ENCODE measurements around the gene KIF5C.

KIF5C gene

DNA sequence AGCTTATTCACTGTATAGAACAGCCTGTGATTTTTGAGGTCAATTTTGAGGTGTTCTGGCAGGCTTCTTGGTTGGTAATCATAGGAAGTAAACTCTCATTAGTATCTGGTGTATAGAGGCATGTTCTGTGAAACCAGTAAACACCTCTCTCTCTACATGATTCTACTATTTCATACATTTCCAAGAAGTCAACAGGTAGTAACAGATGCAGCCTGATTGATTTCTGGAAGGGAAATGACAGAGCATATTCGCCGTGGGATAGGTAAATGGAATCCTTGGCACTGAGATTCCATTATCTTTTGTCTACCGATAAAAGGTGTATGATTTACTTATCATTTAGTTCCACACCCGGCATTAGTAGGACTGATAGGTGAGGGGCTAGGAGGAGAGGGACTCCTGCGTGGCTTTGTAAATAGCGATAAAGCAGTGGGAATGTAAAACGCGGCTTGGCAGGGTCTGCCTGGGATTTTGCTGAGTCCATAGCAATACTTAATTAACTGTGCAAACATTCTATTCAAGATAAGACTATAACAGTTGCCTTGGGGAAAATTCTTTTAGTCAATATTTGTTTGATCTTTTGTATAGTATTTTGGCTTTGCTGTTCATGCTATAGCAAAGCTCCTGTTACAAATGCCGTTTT, 195.8 kb downstream of the KIF5C start:
- H3K36me3 ChIP-seq (ENCODE audit: control insufficient read depth, insufficient read depth, low read length): no peaks in the 10 kb centered on the region
- H3K27ac ChIP-seq: no peak overlapping the region
- H3K9me3 ChIP-seq (ENCODE audit: control insufficient read depth, low read length): no peaks in the 10 kb centered on the region
- no peak overlapping the region for H3K4me3 ChIP-seq (ENCODE audit: low read depth, low read length)
- no peaks in the 10 kb centered on the region for H3K27me3 ChIP-seq (ENCODE audit: control insufficient read depth, insufficient read depth, low read length)
- no peaks in the 10 kb centered on the region for H3K79me2 ChIP-seq
- H3K9ac ChIP-seq: no peak overlapping the region
- peak overlapping the region; percentile 48 for H3K4me2 ChIP-seq (ENCODE audit: low read length)
- TF ChIP-seq, protein P1, sequence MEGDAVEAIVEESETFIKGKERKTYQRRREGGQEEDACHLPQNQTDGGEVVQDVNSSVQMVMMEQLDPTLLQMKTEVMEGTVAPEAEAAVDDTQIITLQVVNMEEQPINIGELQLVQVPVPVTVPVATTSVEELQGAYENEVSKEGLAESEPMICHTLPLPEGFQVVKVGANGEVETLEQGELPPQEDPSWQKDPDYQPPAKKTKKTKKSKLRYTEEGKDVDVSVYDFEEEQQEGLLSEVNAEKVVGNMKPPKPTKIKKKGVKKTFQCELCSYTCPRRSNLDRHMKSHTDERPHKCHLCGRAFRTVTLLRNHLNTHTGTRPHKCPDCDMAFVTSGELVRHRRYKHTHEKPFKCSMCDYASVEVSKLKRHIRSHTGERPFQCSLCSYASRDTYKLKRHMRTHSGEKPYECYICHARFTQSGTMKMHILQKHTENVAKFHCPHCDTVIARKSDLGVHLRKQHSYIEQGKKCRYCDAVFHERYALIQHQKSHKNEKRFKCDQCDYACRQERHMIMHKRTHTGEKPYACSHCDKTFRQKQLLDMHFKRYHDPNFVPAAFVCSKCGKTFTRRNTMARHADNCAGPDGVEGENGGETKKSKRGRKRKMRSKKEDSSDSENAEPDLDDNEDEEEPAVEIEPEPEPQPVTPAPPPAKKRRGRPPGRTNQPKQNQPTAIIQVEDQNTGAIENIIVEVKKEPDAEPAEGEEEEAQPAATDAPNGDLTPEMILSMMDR (IDR thresholded peaks at IDR 0.05): no peak
- no peak overlapping the region for H2AFZ ChIP-seq
- H3K4me1 ChIP-seq: peaks cover 3% of the 10 kb centered on the region

DNA sequence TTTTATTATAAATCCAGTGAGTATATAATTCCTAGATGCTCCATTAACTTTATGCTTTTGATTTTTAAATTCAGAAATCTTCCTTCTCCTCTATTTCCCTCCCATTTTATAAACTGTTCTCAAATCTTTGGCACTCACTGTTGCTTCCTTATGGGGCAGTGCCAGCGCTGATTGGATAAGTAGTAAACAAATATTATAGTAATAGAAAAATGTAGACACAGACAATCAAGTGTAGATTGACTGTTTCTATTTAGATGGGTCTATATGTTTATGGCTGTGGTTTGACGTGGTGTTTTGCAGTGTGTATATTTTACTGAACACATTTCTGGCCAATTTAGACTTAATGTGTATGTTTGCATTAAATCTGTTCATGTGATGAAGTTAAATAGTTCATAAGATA, 200.1 kb downstream of the KIF5C start:
- Histone ChIP-seq H3K27ac (no peak overlapping the region), H3K4me2 (ENCODE audit: low read length) (no peak overlapping the region), H3K27me3 (ENCODE audit: control insufficient read depth, insufficient read depth, low read length) (no peaks in the 10 kb centered on the region), H3K36me3 (ENCODE audit: control insufficient read depth, insufficient read depth, low read length) (no peaks in the 10 kb centered on the region), H3K79me2 (no peaks in the 10 kb centered on the region), H3K4me1 (peaks cover 8% of the 10 kb centered on the region), H3K4me3 (ENCODE audit: low read depth, low read length) (no peak overlapping the region), H3K9ac (no peak overlapping the region), H2AFZ (no peak overlapping the region), H3K9me3 (ENCODE audit: control insufficient read depth, low read length) (no peaks in the 10 kb centered on the region)
- TF ChIP-seq, protein P1 (IDR thresholded peaks at IDR 0.05): no peak

DNA sequence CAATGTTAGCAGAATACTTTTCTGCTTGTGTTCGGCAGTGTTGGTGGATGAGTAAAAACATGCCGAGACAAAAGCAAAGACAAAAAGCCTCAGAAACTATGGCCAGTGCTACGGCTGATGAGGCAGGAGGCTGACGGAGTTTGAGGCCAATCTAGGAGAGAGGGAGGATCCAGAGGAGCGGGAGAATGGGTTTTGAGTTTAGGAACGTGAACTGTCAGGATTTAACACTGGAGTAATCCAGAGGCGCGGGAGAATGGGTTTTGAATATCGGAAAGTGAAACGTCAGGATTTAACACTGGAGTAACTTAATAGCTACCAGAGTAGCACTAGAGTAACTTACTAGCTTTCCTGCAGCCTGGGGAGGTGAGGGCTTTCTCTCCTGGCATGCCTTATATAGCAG, 200.8 kb downstream of the KIF5C start:
- H2AFZ ChIP-seq: no peak overlapping the region
- H3K9me3 ChIP-seq (ENCODE audit: control insufficient read depth, low read length): no peaks in the 10 kb centered on the region
- no peak overlapping the region for H3K4me3 ChIP-seq (ENCODE audit: low read depth, low read length)

More for the DNA sequence above, 200.8 kb downstream of the KIF5C start:
- Histone ChIP-seq H3K9ac (no peak overlapping the region), H3K36me3 (ENCODE audit: control insufficient read depth, insufficient read depth, low read length) (no peaks in the 10 kb centered on the region), H3K27me3 (ENCODE audit: control insufficient read depth, insufficient read depth, low read length) (no peaks in the 10 kb centered on the region), H3K4me1 (peaks cover 8% of the 10 kb centered on the region), H3K79me2 (no peaks in the 10 kb centered on the region), H3K4me2 (ENCODE audit: low read length) (no peak overlapping the region), H3K27ac (no peak overlapping the region)
- TF ChIP-seq, protein P1 (IDR thresholded peaks at IDR 0.05): no peak
